Gastrocnemius medialis (tissue), 4 donors: ENCODE results near the gene WDR31. TPM values are rescaled to one million over a fixed set of nuclear protein-coding genes. Genes with fewer than 3 reads are reported as not detected.

ENCODE experiments used
- ATAC-seq, 2 donors: fragments of 150-250 bp; one replicate each; pipeline ENCODE4 v1.9.1; 2016
- DNase-seq, 2 donors: peaks; one replicate each; pipeline ENCODE4 v3.0.0-alpha.2; 2019
- H3K27ac ChIP-seq, 4 donors: fragments of 200-600 bp; sonication (generic); 1 replicate in 1 of 4; 2 replicates in 3 of 4; pipeline ENCODE4 v1.5.1; 2016 to 2018; ENCODE audit warnings: mild to moderate bottlenecking in 2 of 4, moderate library complexity in 1 of 4
- H3K27me3 ChIP-seq, 3 donors: fragments of 200-600 bp; sonication (generic) in 2 of 3; 1 replicate in 1 of 3; 2 replicates in 2 of 3; pipeline versions ENCODE4 v1.5.1 to v1.6.0; 2016 to 2019; ENCODE audit warnings: mild to moderate bottlenecking in 1 of 3, moderate library complexity in 1 of 3
- H3K36me3 ChIP-seq, 2 donors: fragments of 200-600 bp; sonication (generic) in 1 of 2; one replicate each; pipeline ENCODE4 v1.5.1; 2017 to 2018
- H3K4me1 ChIP-seq, 2 donors: fragments of 200-600 bp; sonication (generic) in 1 of 2; one replicate each; pipeline ENCODE4 v1.5.1; 2016 to 2017; ENCODE audit warnings: mild to moderate bottlenecking in 2 of 2
- H3K4me3 ChIP-seq, 4 donors: fragments of 200-600 bp; sonication (generic) in 3 of 4; 1 replicate in 1 of 4; 2 replicates in 3 of 4; pipeline ENCODE4 v1.5.1; 2016 to 2019; ENCODE audit warnings: mild to moderate bottlenecking in 2 of 4
- H3K9me3 ChIP-seq, 3 donors: fragments of 200-600 bp; sonication (generic) in 2 of 3; 1 replicate in 1 of 3; 2 replicates in 2 of 3; pipeline ENCODE4 v1.5.1; 2016 to 2019
- CTCF ChIP-seq, 5 experiments: fragments of 450-650 bp in 3 of 5; fragments of 200-600 bp in 2 of 5; sonication (generic) in 2 of 5; IDR thresholded peaks in 4 of 5; conservative IDR thresholded peaks in 1 of 5; 1 replicate in 4 of 5; 2 replicates in 1 of 5; pipeline ENCODE4 v1.5.1; 2016 to 2019; ENCODE audit warnings: antibody characterized with exemption in 5 of 5, mild to moderate bottlenecking in 3 of 5, moderate library complexity in 3 of 5
- POLR2A ChIP-seq, 2 donors: fragments of 450-650 bp; IDR thresholded peaks; one replicate each; pipeline ENCODE4 v1.6.1; 2017; ENCODE audit warnings: antibody characterized with exemption in 2 of 2, mild to moderate bottlenecking in 2 of 2, moderate library complexity in 2 of 2
- in situ Hi-C, 4 donors: fragments of 200-750 bp; cut with MboI; loops; one replicate each; pipeline versions ENCODE4 v1.15.0 to v1.8.0; 2017; ENCODE audit warnings: low sequenced_read_pairs in 4 of 4
- intact Hi-C: fragments of 100-400 bp; cut with DNase I; formaldehyde crosslinking; loops from one replicate; pipeline ENCODE4 v1.15.1; 2023; ENCODE audit warnings: low total_unique reads
- total RNA-seq, 4 donors: library from RNA; depleted of rRNA; stranded (reverse); fragments of >200 nt; gene quantifications; one replicate each; pipeline versions ENCODE4 v1.1.0 to v1.2.3, GENCODE V29; 2016

WDR31 gene
- total RNA-seq, 4 donors from 2014 or later, result 0.29 to 1.1 (median 0.36) TPM; not detected in 1

- Histone ChIP-seq H3K27me3 (peaks cover 21 to 40% (median 28%) of the 10 kb centered on the region in 3 donors), H3K9me3 (no peaks in the 10 kb centered on the region), H3K27ac (no peak within 1 kb of the TSS), H3K4me1 (peaks cover 7% of the 10 kb centered on the region in 2 donors), H3K4me3 (peak within 1 kb of the TSS; percentile 24 to 55 (median 32)), H3K36me3 (no peaks in the 10 kb centered on the region)
- TF ChIP-seq CTCF (IDR thresholded peaks at IDR 0.05 in 4 of 5, conservative IDR thresholded peaks at IDR 0.05 in 1 of 5) (no peak), POLR2A (IDR thresholded peaks at IDR 0.05) (no peak)
- ATAC-seq (no peak), DNase-seq (no peak)
- intact Hi-C loops (loop anchor here (10.0 kb wide), 1 partner anchor 295 kb away; the partner anchor contains the start of gene ZFP37), in situ Hi-C loops (no loop called here)
Observed at GRCh38 chr9:113349445-113350094, 9.5 kb upstream of the WDR31 start, which contains the start of gene BSPRY. TSS of gene BSPRY (plus strand) at chr9:113349541. CDS start at chr9:113349580, 39 bp downstream.

GRCh38 chr9:113349066-113349444, 9.0 kb upstream of the WDR31 start:
- Histone ChIP-seq H3K27me3 (peaks cover 19 to 40% (median 28%) of the 10 kb centered on the region in 3 donors), H3K4me1 (peaks cover 7 to 9% of the 10 kb centered on the region in 2 donors), H3K36me3 (no peaks in the 10 kb centered on the region), H3K27ac (no peak overlapping the region), H3K9me3 (no peaks in the 10 kb centered on the region), H3K4me3 (peak overlapping the region in 1 of 4 donors; percentile 55)
- TF ChIP-seq CTCF (IDR thresholded peaks at IDR 0.05 in 4 of 5, conservative IDR thresholded peaks at IDR 0.05 in 1 of 5), result no peak
- no peak for TF ChIP-seq POLR2A (IDR thresholded peaks at IDR 0.05)
- ATAC-seq (no peak), DNase-seq (no peak)
- in situ Hi-C loops (no loop called here), intact Hi-C loops (loop anchor here (10.0 kb wide), 1 partner anchor 294 kb away; the partner anchor contains the start of gene ZFP37)

DNA sequence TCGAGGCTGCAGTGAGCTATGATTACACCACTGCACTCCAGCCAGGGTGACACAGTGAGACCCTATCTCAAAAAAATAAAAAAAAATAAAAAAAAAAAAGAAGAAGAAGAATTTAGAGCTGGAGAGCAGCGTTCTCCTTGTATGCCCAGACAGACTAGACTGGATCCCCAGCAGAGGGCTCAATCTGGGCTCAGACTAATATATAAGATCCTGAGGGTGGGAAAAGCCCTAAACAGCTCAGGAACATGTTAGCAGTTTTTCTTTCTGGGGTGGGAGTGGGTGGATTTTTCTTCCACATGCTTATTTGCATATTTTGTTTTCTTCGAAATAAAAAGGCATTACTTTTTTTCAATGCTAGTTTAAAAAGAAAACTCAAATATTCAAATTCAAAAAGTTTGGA, 8.4 kb upstream of the WDR31 start:
- Histone ChIP-seq H3K4me3 (no peak overlapping the region), H3K9me3 (no peaks in the 10 kb centered on the region), H3K4me1 (peaks cover 7 to 14% of the 10 kb centered on the region in 2 donors), H3K27ac (no peak overlapping the region), H3K36me3 (no peaks in the 10 kb centered on the region), H3K27me3 (peaks cover 19 to 38% (median 28%) of the 10 kb centered on the region in 3 donors)
- TF ChIP-seq POLR2A (IDR thresholded peaks at IDR 0.05) (no peak), CTCF (IDR thresholded peaks at IDR 0.05 in 4 of 5, conservative IDR thresholded peaks at IDR 0.05 in 1 of 5) (no peak)
- ATAC-seq (no peak), DNase-seq (no peak)
- intact Hi-C loops, result loop anchor here (10.0 kb wide), 1 partner anchor 294 kb away; the partner anchor contains the start of gene ZFP37
- in situ Hi-C loops, result no loop called here

GRCh38 chr9:113345671-113346070, 5.6 kb upstream of the WDR31 start:
- DNase-seq, result no peak
- no peaks in the 10 kb centered on the region for H3K36me3 ChIP-seq
- in situ Hi-C loops (no loop called here), intact Hi-C loops (loop anchor here (10.0 kb wide), 1 partner anchor 291 kb away; the partner anchor contains the start of gene ZFP37)
- peaks cover 9 to 11% (median 11%) of the 10 kb centered on the region in 3 donors for H3K27me3 ChIP-seq
- no peak overlapping the region for H3K27ac ChIP-seq
- H3K4me3 ChIP-seq, result no peak overlapping the region
- no peaks in the 10 kb centered on the region for H3K9me3 ChIP-seq
- peaks cover 10 to 18% of the 10 kb centered on the region in 2 donors for H3K4me1 ChIP-seq
- no peak for ATAC-seq
- no peak for TF ChIP-seq POLR2A (IDR thresholded peaks at IDR 0.05)

GRCh38 chr9:113345190-113345589, 5.1 kb upstream of the WDR31 start:
- DNase-seq (no peak), ATAC-seq (no peak)
- no peak overlapping the region for H3K27ac ChIP-seq
- in situ Hi-C loops (no loop called here), intact Hi-C loops (loop anchor here (10.0 kb wide), 1 partner anchor 290 kb away; the partner anchor contains the start of gene ZFP37)
- H3K4me3 ChIP-seq, result no peak overlapping the region
- H3K27me3 ChIP-seq, result peaks cover 4 to 6% (median 6%) of the 10 kb centered on the region in 3 donors
- peaks cover 10 to 17% of the 10 kb centered on the region in 2 donors for H3K4me1 ChIP-seq
- no peaks in the 10 kb centered on the region for H3K36me3 ChIP-seq
- H3K9me3 ChIP-seq, result no peaks in the 10 kb centered on the region
- TF ChIP-seq POLR2A (IDR thresholded peaks at IDR 0.05), result no peak
- no peak for TF ChIP-seq CTCF (IDR thresholded peaks at IDR 0.05 in 4 of 5, conservative IDR thresholded peaks at IDR 0.05 in 1 of 5)
